Adrenal gland (tissue), 12 donors: ENCODE measurements around the gene TCF19. TPM values are rescaled to one million over a fixed set of nuclear protein-coding genes. Genes with fewer than 3 reads are reported as not detected.

Experiments
- DNase-seq, 7 donors: peaks; one replicate each; pipeline ENCODE4 v3.0.0-alpha.2; 2019 to 2020
- H3K27ac ChIP-seq, 5 donors: fragments of 200-600 bp; sonication (generic) in 4 of 5; 1 replicate in 3 of 5; 2 replicates in 2 of 5; pipeline versions ENCODE4 v1.5.1 to v1.8.0; 2016 to 2020; ENCODE audit warnings: mild to moderate bottlenecking in 1 of 5
- H3K27me3 ChIP-seq: fragments of 200-600 bp; 2 replicates; pipeline ENCODE4 v1.8.0; 2021
- H3K36me3 ChIP-seq, 2 donors: fragments of 200-600 bp; replicated peaks in 1 of 2; 1 replicate in 1 of 2; 2 replicates in 1 of 2; pipeline versions ENCODE4 v1.5.1 to v1.8.0; 2018 to 2022
- H3K4me1 ChIP-seq, 2 donors: fragments of 200-600 bp; replicated peaks in 1 of 2; 1 replicate in 1 of 2; 2 replicates in 1 of 2; pipeline versions ENCODE4 v1.5.1 to v1.8.0; 2018 to 2021
- H3K4me3 ChIP-seq, 4 donors: fragments of 200-600 bp; sonication (generic) in 3 of 4; one replicate each; pipeline ENCODE4 v1.5.1; 2016 to 2018
- H3K9me3 ChIP-seq, 3 donors: fragments of 200-600 bp; sonication (generic) in 1 of 3; replicated peaks in 1 of 3; 1 replicate in 2 of 3; 2 replicates in 1 of 3; pipeline versions ENCODE4 v1.5.1 to v1.8.0; 2016 to 2021
- CTCF ChIP-seq, 6 experiments: fragments of 450-650 bp in 4 of 6; fragments of 200-600 bp in 2 of 6; sonication (generic) in 1 of 6; IDR thresholded peaks; 1 replicate in 5 of 6; 2 replicates in 1 of 6; pipeline versions ENCODE4 v1.5.1 to v1.8.0; 2016 to 2021; ENCODE audit warnings: antibody characterized with exemption in 6 of 6, mild to moderate bottlenecking in 2 of 6, moderate library complexity in 1 of 6
- POLR2A ChIP-seq, 2 donors: fragments of 450-650 bp; IDR thresholded peaks; one replicate each; pipeline ENCODE4 v1.6.1; 2017; ENCODE audit warnings: antibody characterized with exemption in 2 of 2, mild to moderate bottlenecking in 2 of 2, moderate library complexity in 1 of 2
- WGBS, 4 donors: extraction: QIAGEN DNeasy Blood & Tissue Kit in 2 of 4; methylation state at CpG; one replicate each; pipeline versions ENCODE4 v1.1.5 to v1.1.7; 2013 to 2017; 5-methylcytosine and 5-hydroxymethylcytosine counted together
- intact Hi-C, 2 donors: fragments of 100-400 bp; cut with DNase I; formaldehyde crosslinking; loops; one replicate each; pipeline versions ENCODE4 v1.14.1 to v1.15.0; 2022 to 2023
- polyA plus RNA-seq, 3 donors: library from polyadenylated mRNA; stranded (reverse); fragments of 200-250 nt in 2 of 3; fragments of 350-450 nt in 1 of 3; fragmentation: Illumina TruSeq in 1 of 3; extraction: RNeasy Lipid Tissue Mini Kit (QIAGEN cat#74804) in 1 of 3; gene quantifications; one replicate each; pipeline ENCODE4 v1.2.3, GENCODE V29; 2013 to 2014
- total RNA-seq, 9 donors: library from RNA; depleted of rRNA in 4 of 9; stranded (reverse); fragments of >200 nt in 4 of 9; fragments of 120-200 nt in 1 of 9; fragmentation: NEBNext Ultra II Directional in 1 of 9; extraction: Animal tissue kit (Norgen Biotek cat#: 25700) in 1 of 9; gene quantifications; one replicate each; pipeline versions ENCODE4 v1.1.0 to v1.2.4, GENCODE V29; 2013 to 2023
- donor health status: healthy with polysubstance abuse.
- donor health status: Bipolar disorder and iron deficiency.
- donor health status: DM: yes; HTN: yes; CAD: no.
- donor health status: DM: no; HTN: no; CAD: no.
- donor health status: DM: no; HTN: no; CAD: no.
- donor health status: DM: yes; HTN: yes; CAD: no.

Gene TCF19
- total and polyA plus RNA-seq, 12 donors, result 1.8 to 8.4 (median 2.1) TPM

- Histone ChIP-seq H3K4me1 (peaks cover 0 to 5% of the 10 kb centered on the region in 2 donors), H3K27me3 (no peaks in the 10 kb centered on the region), H3K4me3 (no peak overlapping the region), H3K9me3 (no peaks in the 10 kb centered on the region), H3K27ac (no peak overlapping the region), H3K36me3 (no peaks in the 10 kb centered on the region)
- no peak for DNase-seq
- WGBS, 4 donors, result 78 to 89% (median 82%) methylated on average over 9 to 12 of the region's 12 CpGs
- intact Hi-C loops, result no loop called here
- TF ChIP-seq POLR2A (IDR thresholded peaks at IDR 0.05) (no peak), CTCF (IDR thresholded peaks at IDR 0.05) (no peak)
These were observed 37.1 kb upstream of the TCF19 start for GRCh38 chr6:31121131-31121790.

DNA sequence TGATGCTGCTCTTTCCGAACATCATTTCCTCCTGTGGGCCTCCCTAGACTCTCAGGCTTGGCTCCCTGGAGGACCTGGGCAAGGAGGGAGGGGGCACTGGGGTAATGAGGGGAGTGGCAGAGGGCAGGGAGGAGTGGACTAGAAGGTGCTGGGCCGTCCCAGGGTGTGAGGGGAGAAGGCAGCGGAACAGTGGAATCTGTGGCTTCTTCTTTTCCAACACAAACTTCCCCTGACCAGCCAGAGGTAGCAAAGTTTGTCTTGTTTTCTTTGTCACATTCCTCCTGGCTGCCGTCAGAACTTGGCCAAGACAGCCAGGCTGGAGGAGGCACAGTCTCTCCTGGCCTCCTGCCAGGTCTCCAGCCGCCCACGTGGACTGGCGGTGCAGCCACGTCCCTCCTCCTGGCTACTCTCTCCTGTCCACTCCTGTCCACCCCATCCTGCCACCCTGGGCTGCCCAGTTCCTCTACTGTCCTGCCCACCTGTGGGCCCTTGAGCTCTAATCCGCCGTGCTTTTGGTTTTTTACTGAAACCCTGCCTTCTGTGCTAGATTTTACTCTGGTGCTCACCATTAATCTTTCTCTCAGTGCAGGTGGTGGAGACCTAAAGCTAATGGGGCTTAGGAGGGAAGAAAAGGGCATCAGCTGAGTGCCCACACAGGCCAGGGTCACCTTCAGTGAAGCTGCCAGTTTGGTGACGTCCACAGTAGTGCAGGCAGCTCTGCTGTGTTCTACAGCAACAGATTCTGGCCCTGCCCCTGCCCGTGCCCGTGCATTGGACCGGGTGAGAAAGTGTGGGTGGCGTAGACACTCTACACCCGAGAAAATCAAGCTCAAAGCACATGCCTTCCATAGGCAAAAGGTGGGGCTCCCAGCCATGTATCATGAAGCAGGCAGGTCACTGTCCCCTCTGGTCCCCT is 35.3 kb upstream of the TCF19 start:
- Histone ChIP-seq H3K4me3 (no peak overlapping the region), H3K27me3 (no peaks in the 10 kb centered on the region), H3K9me3 (no peaks in the 10 kb centered on the region), H3K27ac (no peak overlapping the region), H3K4me1 (peaks cover 0 to 5% of the 10 kb centered on the region in 2 donors), H3K36me3 (no peaks in the 10 kb centered on the region)
- TF ChIP-seq CTCF (IDR thresholded peaks at IDR 0.05), result no peak
- no peak for TF ChIP-seq POLR2A (IDR thresholded peaks at IDR 0.05)
- intact Hi-C loops, result no loop called here
- WGBS, 4 donors, result 34 to 44% (median 41%) methylated on average over 15 to 16 of the region's 16 CpGs
- peak; percentile 71 to 91 (median 84) for DNase-seq

- no peaks in the 10 kb centered on the region for H3K36me3 ChIP-seq
- no peak for DNase-seq
- H3K4me1 ChIP-seq, result peaks cover 0 to 5% of the 10 kb centered on the region in 2 donors
- H3K4me3 ChIP-seq, result no peak overlapping the region
- no peak overlapping the region for H3K27ac ChIP-seq
- H3K9me3 ChIP-seq, result no peaks in the 10 kb centered on the region
- H3K27me3 ChIP-seq, result no peaks in the 10 kb centered on the region
- 54 to 64% (median 55%) methylated on average over 7 to 8 of the region's 8 CpGs for WGBS, 4 donors
- intact Hi-C loops, result no loop called here
- TF ChIP-seq POLR2A (IDR thresholded peaks at IDR 0.05) (no peak), CTCF (IDR thresholded peaks at IDR 0.05) (no peak)
These were observed 33.2 kb upstream of the TCF19 start for GRCh38 chr6:31125162-31125561.

DNA sequence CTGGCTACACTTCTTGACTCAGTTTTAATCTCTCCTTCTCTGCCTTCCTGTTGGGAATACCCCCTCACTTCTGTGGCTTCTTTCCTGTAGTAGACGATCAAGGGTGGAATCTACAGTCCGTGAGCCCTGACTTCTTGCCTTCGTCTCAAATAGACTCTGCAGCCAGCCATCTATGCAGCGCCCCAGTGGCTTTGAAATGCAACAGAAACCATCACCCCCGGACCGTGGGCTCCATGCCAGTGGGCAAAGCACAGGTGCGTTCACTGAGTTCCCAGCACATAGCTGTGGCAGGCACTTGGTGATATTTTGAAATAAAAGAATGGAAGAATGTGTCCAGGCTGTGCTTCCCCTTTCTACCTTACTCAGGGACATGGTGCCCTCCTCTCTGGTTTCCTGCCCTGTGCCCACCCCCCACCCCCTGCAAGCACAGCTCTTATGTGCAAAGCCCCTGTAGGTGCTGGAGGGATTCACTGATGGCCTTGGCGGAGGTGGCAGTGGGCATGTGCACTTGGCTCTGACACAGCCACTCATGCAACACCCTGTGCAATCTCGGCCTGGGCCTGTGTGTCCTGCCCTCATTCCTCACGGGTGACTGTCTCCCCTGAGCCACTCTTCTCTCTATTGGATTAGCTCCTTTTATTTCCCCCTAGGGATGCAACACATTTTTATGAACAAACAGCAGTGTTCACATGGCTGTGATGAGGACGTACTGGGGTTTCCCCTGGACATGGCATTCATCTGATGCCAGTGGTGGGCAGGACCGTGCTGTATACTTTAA is 32.6 kb upstream of the TCF19 start:
- no peak overlapping the region for H3K27ac ChIP-seq
- intact Hi-C loops, result no loop called here
- no peaks in the 10 kb centered on the region for H3K36me3 ChIP-seq
- WGBS, 4 donors, result 74 to 84% (median 76%) methylated on average over 10 to 12 of the region's 12 CpGs
- H3K4me1 ChIP-seq, result peaks cover 0 to 5% of the 10 kb centered on the region in 2 donors
- TF ChIP-seq CTCF (IDR thresholded peaks at IDR 0.05) (no peak), POLR2A (IDR thresholded peaks at IDR 0.05) (no peak)
- no peak for DNase-seq
- no peak overlapping the region for H3K4me3 ChIP-seq
- H3K27me3 ChIP-seq, result no peaks in the 10 kb centered on the region
- H3K9me3 ChIP-seq, result no peaks in the 10 kb centered on the region
